GM12865 (cell line): ENCODE data around the gene TTC36.
"Not testable (repeated sequence)": the region's sequence is repeated elsewhere in the genome, so short reads cannot be mapped to it uniquely, and the experiment has no call there.

ENCODE experiments used
- DNase-seq: peaks from one replicate; pipeline ENCODE4 v3.0.0; 2010; ENCODE audit warnings: low read depth
- H3K4me3 ChIP-seq: 2 replicates; pipeline ENCODE4 v1.5.1; 2011; ENCODE audit warnings: mild to moderate bottlenecking, low read depth, low read length, control low read depth
- CTCF ChIP-seq: IDR thresholded peaks from 2 replicates; pipeline ENCODE4 v1.5.1; 2011; ENCODE audit warnings: low read length, control low read depth, low read depth, inconsistent platforms; ENCODE audit not compliant: insufficient read depth; ENCODE audit errors: missing control alignments

Gene TTC36

DNA sequence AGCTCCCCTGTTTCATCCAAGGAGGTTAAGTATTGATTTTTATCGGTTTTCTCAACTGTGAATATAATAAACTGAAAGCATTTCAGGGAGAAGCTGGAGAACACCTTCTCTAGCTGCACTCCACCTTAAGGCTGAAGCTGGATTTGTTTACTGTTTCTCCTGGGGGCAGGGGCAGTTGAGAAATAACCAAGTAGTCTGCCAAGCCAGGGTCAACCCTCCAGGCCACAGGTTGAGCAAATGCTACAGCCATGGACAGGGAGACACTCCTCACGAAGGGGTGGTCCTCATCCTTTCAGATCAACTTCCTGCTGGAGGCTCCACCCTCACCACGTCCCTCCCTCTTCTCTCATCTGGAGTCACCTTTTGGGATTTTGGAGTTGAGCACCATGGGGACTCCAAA is at the start of gene TTC36:
Gene TTC36 (plus strand): TSS at position 366 of the 400 bp plus-strand sequence. CDS start 21 bp downstream, at position 387.
- no peak for DNase-seq
- TF ChIP-seq CTCF = no peak
- no peak within 1 kb of the TSS for H3K4me3 ChIP-seq

GRCh38 chr11:118481238-118481637 is 46.0 kb upstream of the TTC36 start:
- DNase-seq, H3K4me3 ChIP-seq: not testable (repeated sequence)

DNA sequence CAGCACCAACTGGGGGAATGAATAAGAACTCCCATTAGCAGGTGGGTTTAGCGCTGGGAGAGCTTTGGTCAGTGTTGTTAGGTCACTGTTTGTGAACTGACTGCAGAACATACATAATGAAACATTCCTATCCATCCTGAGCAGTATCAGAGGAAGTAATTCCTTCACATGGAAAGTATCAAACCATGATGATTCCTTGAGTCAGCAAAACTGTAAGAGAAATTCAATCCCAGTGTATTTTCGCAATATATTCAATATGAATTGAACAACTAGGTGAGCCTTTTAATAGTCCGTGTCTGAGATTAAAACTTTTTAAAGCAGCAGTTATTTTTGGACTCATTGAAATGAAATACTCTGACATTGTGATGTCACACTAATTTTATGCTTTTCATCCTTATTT is 42.9 kb upstream of the TTC36 start:
- DNase-seq = no peak
- no peak for TF ChIP-seq CTCF

DNA sequence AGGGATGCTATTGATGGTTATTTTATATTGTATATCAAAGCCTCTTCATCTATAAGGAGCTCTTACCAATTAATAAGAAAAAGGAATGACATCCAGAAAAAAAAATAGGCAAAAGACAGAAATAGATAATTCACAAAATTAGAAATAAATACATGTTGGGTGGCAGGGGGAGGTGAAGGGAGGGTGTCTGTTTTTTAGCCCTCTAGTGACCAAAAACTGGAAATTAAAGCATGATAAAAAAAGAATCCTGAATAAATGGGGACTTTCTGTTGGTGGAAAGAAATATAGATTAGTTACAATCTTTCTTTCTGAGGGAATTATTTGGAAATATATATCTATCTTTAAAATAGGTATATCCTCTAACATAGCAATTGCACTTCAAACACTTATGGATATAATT is 42.0 kb upstream of the TTC36 start:
- H3K4me3 ChIP-seq = no peak overlapping the region
- no peak for DNase-seq
- TF ChIP-seq CTCF = no peak

More for the DNA sequence above, 42.9 kb upstream of the TTC36 start:
- H3K4me3 ChIP-seq = no peak overlapping the region

GRCh38 chr11:118488480-118489109 is 38.7 kb upstream of the TTC36 start:
- TF ChIP-seq CTCF = peak; percentile 71
- DNase-seq = peak; percentile 88
- no peak overlapping the region for H3K4me3 ChIP-seq

- no peak for DNase-seq
- H3K4me3 ChIP-seq = no peak overlapping the region
- no peak for TF ChIP-seq CTCF
These were observed 36.2 kb upstream of the TTC36 start for GRCh38 chr11:118491041-118491440.

DNA sequence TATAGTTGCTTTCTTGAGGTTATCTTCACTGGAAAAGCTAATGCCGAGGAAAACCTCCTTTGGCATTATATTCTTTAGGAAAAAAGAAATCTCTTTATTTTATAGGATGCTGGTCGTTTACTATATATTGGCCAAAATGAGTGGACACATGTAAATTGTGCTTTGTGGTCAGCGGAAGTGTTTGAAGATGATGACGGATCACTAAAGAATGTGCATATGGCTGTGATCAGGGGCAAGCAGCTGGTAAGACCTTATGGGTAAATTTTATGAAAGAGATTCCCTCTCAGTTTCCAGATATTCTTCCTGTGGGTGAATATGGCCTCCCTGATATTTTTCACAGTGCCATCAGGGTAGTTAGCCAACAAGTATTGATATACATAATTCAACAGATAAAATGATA is 29.4 kb upstream of the TTC36 start:
- H3K4me3 ChIP-seq = no peak overlapping the region
- TF ChIP-seq CTCF = no peak
- no peak for DNase-seq
